MCF 10A (cell line): ENCODE data around the gene AFAP1L1. TPM values are rescaled to one million over a fixed set of nuclear protein-coding genes. Genes with fewer than 3 reads are reported as not detected.

Experiments
- BruUV-seq: library from RNA; stranded (reverse); fragments of 400-500 nt; replicated peaks from 2 replicates; lab custom pipeline; 2021; lab: Mats Ljungman, UMichigan
- CTCF ChIA-PET: fragments of 300-600 bp; sonication (Branson Sonifier 250); formaldehyde crosslinking; extraction: SDS; loops from one replicate; lab custom pipeline; 2021; ENCODE audit warnings: antibody characterized with exemption, inconsistent platforms; lab: Yijun Ruan, JAX
- POLR2A ChIA-PET: fragments of 300-600, 350-650 bp; sonication (Branson Sonifier 250); formaldehyde crosslinking; extraction: SDS; loops from one replicate; lab custom pipeline; 2020; ENCODE audit warnings: antibody characterized with exemption, inconsistent platforms; lab: Yijun Ruan, JAX
- DNase-seq: peaks from one replicate; pipeline ENCODE4 v3.0.0-alpha.2; 2018; ENCODE audit not compliant: unreplicated experiment
- H3K27ac Mint-ChIP-seq: one replicate; pipeline ENCODE4 v1.8.0; 2022; ENCODE audit warnings: mild to moderate bottlenecking, low read depth, mixed read lengths; ENCODE audit not compliant: unreplicated experiment
- H3K27me3 Mint-ChIP-seq: one replicate; pipeline ENCODE4 v1.8.0; 2022; ENCODE audit warnings: mixed read lengths; ENCODE audit not compliant: insufficient read depth, unreplicated experiment
- H3K36me3 Mint-ChIP-seq: one replicate; pipeline ENCODE4 v1.8.0; 2022; ENCODE audit warnings: mild to moderate bottlenecking, moderate library complexity, mixed read lengths; ENCODE audit not compliant: insufficient read depth, unreplicated experiment
- H3K4me1 Mint-ChIP-seq: one replicate; pipeline ENCODE4 v1.8.0; 2022; ENCODE audit warnings: mixed read lengths; ENCODE audit not compliant: insufficient read depth, unreplicated experiment
- H3K4me3 Mint-ChIP-seq: one replicate; pipeline ENCODE4 v1.8.0; 2022; ENCODE audit warnings: mild to moderate bottlenecking, moderate library complexity, mixed read lengths; ENCODE audit not compliant: unreplicated experiment
- H3K9me3 Mint-ChIP-seq: one replicate; pipeline ENCODE4 v1.8.0; 2022; ENCODE audit warnings: mixed read lengths; ENCODE audit not compliant: unreplicated experiment
- CTCF ChIP-seq: fragments of 200-600 bp; IDR thresholded peaks from one replicate; pipeline ENCODE4 v1.8.0; 2022; ENCODE audit warnings: antibody characterized with exemption, mild to moderate bottlenecking; ENCODE audit not compliant: unreplicated experiment
- intact Hi-C: fragments of 100-400 bp; cut with micrococcal nuclease; formaldehyde crosslinking; loops from 2 replicates; pipeline ENCODE4 v1.14.1; 2022
- total RNA-seq: library from RNA; stranded (reverse); gene quantifications from 2 replicates; pipeline ENCODE4 v1.2.3, GENCODE V29; 2022

Gene AFAP1L1
- total RNA-seq, 1 experiment from 2014 or later, result 4.8 TPM

GRCh38 chr5:149313151-149313841 lies 41.6 kb downstream of the AFAP1L1 start:
- intact Hi-C loops, result no loop called here
- Mint-ChIP-seq H3K27ac (no peak overlapping the region), H3K27me3 (no peaks in the 10 kb centered on the region), H3K4me1 (peaks cover 5% of the 10 kb centered on the region), H3K36me3 (peaks cover 5% of the 10 kb centered on the region), H3K9me3 (no peaks in the 10 kb centered on the region), H3K4me3 (no peak overlapping the region)
- ChIA-PET POLR2A (interaction anchor here (1.0 to 1.3 kb wide), 2 partner anchors 32 to 58 kb away, joined by 4 to 7 read pairs; partner anchors contain the start of gene GRPEL2), CTCF (interaction anchor here (0.6 to 27.3 kb wide), 6 partner anchors 44 to 1968 kb away, joined by 3 to 1231 read pairs (median 4); partner anchors contain the start of genes GRPEL2, IL17B and PCYOX1L)
- DNase-seq, result no peak
- no TSS peak for BruUV-seq
- no peak for TF ChIP-seq CTCF

GRCh38 chr5:149314571-149315111 lies 43.0 kb downstream of the AFAP1L1 start:
- intact Hi-C loops, result no loop called here
- peaks cover 5% of the 10 kb centered on the region for H3K4me1 Mint-ChIP-seq
- no peaks in the 10 kb centered on the region for H3K9me3 Mint-ChIP-seq
- DNase-seq, result no peak
- H3K27me3 Mint-ChIP-seq, result no peaks in the 10 kb centered on the region
- H3K36me3 Mint-ChIP-seq, result peaks cover 5% of the 10 kb centered on the region
- BruUV-seq, result no TSS peak
- no peak overlapping the region for H3K4me3 Mint-ChIP-seq
- POLR2A ChIA-PET, result interaction anchor here (0.9 to 1.3 kb wide), 4 partner anchors 11 to 125 kb away, joined by 3 to 7 read pairs (median 3); partner anchors contain the start of gene GRPEL2
- CTCF ChIA-PET, result interaction anchor here (0.6 to 27.3 kb wide), 16 partner anchors 9 to 890 kb away, joined by 3 to 1231 read pairs (median 4); partner anchors contain the start of genes GRPEL2, IL17B and PCYOX1L
- no peak for TF ChIP-seq CTCF
- H3K27ac Mint-ChIP-seq, result no peak overlapping the region

- ChIA-PET POLR2A (interaction anchor here (1.1 kb wide), 1 partner anchor 124 kb away, joined by 3 read pairs; no protein-coding TSS in a partner anchor), CTCF (interaction anchor here (0.6 to 27.3 kb wide), 10 partner anchors 8 to 1416 kb away, joined by 3 to 1231 read pairs (median 10); partner anchors contain the start of genes GRPEL2, IL17B and PCYOX1L)
- no peaks in the 10 kb centered on the region for H3K9me3 Mint-ChIP-seq
- H3K36me3 Mint-ChIP-seq, result peaks cover 5% of the 10 kb centered on the region
- no peak overlapping the region for H3K27ac Mint-ChIP-seq
- TF ChIP-seq CTCF, result no peak
- H3K27me3 Mint-ChIP-seq, result no peaks in the 10 kb centered on the region
- H3K4me1 Mint-ChIP-seq, result peaks cover 12% of the 10 kb centered on the region
- intact Hi-C loops, result loop anchor here (2.0 kb wide), 1 partner anchor 29 kb away; the partner anchor contains the start of gene GRPEL2
- no peak overlapping the region for H3K4me3 Mint-ChIP-seq
- no TSS peak for BruUV-seq
- no peak for DNase-seq
These were observed 44.1 kb downstream of the AFAP1L1 start for GRCh38 chr5:149315753-149316152.
